Activated CD8-positive, alpha-beta memory T cell treated with anti-CD3 and anti-CD28 coated beads for 24 hours (primary cell): Measurements from ENCODE around the gene OVCH1.

Experiments used
- DNase-seq: peaks from one replicate; pipeline ENCODE4 v3.0.0-alpha.2; 2020

OVCH1 gene

DNA sequence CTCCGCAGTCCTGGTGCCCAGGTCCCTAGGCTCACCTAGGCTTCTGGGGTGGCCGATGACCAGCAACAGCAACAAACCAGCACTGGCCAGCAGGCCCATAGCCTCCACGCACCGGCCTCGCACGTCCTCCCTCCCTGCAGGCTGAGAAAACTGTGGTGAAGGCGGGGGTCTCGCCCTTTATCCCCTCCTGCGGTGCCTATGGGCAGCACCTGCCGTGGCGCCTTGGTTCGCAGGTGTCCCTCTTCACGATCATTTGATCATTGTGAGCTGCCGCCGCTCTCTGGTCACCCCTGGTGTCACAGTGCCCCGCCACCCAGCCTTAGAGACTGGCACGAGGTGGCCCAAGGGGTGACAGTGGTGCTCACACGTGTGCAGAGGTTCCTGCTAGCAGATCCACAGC is at the start of gene OVCH1:
OVCH1 (minus strand) TSS at position 99 of the 400 bp plus-strand sequence; CDS start at position 99, 0 bp downstream.
- no peak for DNase-seq

DNA sequence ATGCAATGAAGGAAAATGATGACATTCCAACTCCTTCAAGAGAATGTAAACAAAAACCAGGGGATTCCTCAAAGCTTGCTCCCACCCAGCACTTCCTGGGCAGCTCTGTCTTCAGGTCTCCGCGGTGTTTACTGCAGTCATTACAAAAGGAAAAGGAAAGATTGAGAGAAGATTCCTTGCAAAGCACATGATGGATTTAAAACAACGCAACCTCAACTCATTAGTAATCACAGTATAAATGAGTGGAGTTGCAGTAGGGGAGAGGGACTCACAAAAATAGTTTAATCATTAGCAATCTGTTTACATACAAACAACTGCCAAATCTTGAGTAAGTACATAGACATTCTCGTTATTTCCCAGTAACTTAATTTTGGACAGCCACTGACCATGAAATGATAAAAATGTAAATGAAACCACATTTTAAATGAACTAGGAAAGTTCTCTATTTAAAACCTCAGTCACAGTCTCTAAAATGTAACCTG is 49.7 kb upstream of the OVCH1 start:
- DNase-seq, result no peak

- no peak for DNase-seq
Observed at GRCh38 chr12:29546000-29546399, 48.5 kb upstream of the OVCH1 start.

GRCh38 chr12:29545102-29545467 is 47.6 kb upstream of the OVCH1 start:
- no peak for DNase-seq

- no peak for DNase-seq
Observed at GRCh38 chr12:29544428-29545101, 47.1 kb upstream of the OVCH1 start.

- DNase-seq, result no peak
Observed at GRCh38 chr12:29543036-29543435, 45.5 kb upstream of the OVCH1 start.

DNA sequence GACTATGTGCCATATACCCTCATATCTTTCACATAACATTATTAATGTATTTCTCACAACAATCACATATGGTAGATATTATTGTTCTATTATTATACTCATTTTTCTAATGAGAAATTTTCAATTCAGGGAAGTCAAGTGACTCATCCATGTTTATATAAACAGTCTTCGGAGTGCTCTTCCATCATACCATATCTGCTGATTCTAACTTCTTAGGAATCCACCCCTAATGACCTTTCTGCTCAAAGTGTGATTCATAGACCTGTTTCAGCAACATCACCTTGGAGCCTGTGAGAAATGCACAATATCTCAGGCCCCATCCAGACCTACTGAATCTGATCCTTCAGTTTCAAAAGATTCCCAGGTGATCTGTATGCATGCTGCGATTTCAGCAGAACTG is 39.8 kb upstream of the OVCH1 start:
- DNase-seq, result no peak

GRCh38 chr12:29534935-29535334 is 37.4 kb upstream of the OVCH1 start:
- DNase-seq, result no peak

GRCh38 chr12:29533815-29534489 is 36.5 kb upstream of the OVCH1 start:
- no peak for DNase-seq

GRCh38 chr12:29531471-29531870 is 34.0 kb upstream of the OVCH1 start:
- no peak for DNase-seq

- DNase-seq, result no peak
Observed at GRCh38 chr12:29530436-29530835, 33.0 kb upstream of the OVCH1 start.

DNA sequence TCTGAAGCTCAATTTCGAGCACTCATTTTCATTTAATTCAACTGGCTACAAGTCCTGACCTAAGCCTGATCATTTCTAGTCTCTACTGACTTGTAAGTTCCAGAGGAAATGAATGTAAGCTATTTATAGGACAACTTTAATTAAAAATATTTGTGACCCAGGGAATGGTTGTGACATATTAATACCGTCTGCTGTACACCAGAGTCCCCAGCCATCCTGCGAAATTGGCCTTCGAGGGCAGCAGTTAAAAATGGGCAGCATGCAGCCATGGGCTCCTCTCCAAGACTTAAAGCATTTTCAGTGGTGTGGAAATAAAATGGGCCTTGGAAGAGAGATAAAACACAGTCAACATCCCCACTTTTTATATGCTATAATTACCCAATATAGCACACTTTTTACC is 30.7 kb upstream of the OVCH1 start:
- no peak for DNase-seq

- DNase-seq, result no peak
Observed at GRCh38 chr12:29521951-29522350, 24.5 kb upstream of the OVCH1 start.

DNA sequence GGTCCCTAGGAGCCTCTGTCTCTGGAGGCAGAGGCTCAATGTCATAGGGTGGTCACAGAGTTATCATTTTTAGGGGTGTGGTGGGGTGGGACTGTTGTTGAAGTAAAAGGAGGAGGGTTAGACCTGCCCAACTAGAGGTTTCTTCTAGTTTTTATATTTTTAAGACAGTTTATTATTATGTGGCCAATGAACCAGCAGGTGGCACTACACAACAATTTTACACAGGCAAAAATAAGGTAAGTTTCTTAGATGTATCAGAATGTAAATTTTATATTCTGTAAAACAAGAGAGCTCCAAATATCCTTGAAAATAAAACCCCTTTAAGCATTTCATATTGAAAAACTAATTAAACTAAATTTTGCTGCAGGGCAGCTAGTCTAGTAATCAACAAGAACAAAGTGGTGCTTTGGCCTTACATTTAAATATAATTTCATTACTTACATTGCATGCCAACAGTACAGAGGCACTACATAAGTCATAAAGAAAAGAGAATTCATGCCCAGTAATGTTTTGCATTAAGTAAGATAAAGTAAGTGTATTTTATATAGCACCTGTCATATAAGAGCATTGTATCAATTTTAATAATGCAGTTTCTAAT is 22.2 kb upstream of the OVCH1 start:
- DNase-seq, result no peak

- no peak for DNase-seq
Observed at GRCh38 chr12:29518407-29518806, 20.9 kb upstream of the OVCH1 start.

GRCh38 chr12:29517264-29517663 is 19.8 kb upstream of the OVCH1 start:
- DNase-seq, result no peak

DNA sequence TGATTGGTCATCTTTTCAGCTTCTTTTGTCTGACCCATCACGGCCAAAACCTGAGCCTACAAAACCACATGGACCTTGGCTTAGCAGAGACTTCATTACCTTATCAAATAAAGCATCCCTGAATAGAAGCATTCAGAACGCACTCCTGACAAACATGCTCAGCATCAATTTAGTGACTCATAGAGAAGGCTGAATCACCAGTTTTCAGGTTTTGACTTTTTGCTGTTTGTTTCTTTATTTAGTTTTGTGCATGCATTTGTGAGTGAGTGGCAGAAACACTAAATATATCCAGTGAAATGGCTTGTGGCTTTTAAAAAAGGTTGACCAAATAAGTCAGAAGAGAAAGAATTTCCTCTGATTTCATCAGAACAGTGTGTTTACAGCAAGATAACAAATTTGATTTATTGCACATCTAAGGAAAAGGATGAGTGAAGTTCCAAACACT is 19.0 kb upstream of the OVCH1 start:
- no peak for DNase-seq

DNA sequence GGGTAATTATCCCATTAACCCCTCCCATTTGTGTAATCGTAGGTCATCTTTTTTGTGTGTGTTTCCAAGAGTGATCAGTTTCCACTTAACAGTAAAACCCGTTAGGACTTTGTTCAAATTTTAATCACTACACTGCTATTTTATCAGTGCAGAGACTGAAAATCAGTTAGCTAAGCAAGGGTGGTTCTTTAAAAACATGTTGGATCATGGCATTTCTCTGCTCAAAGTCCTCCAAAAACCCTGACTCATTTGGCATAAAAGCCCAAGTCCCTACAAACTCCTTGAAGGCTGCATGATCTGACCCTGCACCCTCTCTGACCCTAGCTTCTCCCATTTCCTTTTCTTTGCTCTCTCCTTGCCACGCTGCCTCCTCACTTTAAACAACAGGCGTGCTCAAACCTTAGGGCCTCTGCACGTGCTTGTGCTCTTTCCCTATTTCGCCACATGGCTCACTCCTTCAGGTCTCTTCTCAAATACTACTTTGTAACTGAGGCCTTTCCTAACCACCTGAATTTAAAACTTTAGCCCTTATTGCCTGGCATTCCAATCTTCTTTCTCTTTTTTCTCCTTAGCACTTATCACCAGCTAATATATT is 13.2 kb upstream of the OVCH1 start:
- DNase-seq, result no peak

GRCh38 chr12:29509503-29509902 is 12.0 kb upstream of the OVCH1 start:
- no peak for DNase-seq

DNA sequence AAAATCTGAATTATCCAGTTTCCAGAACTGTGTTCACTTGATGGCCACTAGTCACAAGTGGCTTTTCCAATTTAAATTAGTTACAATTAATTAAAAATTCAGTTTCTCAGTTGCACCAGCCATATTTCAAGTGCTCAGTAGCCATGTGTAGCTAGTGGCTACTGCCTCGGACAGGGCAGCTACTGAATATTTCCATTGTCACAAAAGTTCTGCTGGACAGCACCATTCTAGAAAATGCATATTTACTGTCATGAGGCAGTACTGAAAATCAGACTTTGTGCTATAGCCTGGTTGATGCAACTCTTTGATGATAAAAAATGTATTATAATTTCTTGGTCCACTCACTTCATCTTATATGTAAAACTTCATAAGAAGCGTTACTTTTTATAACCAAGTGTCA is 11.5 kb upstream of the OVCH1 start:
- no peak for DNase-seq

DNA sequence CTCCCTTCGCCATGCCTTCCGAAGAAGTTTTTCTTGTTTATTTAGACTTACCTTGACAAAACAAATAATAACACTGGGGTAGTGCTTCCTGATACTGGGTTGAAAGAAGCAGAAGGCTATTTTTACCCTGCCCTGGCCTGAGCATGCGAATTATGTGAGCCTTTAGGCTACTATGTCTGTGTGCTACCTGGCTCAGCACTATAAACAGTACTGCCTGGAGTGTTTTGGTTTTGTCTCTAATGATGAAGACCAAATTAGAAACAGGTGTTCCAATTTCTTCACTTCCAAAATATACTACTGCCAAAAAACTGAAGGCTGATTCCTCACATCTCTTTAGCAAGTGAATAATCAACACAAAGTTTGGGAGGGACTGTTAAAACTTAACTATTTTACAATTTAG is 7.6 kb upstream of the OVCH1 start:
- DNase-seq, result no peak

DNA sequence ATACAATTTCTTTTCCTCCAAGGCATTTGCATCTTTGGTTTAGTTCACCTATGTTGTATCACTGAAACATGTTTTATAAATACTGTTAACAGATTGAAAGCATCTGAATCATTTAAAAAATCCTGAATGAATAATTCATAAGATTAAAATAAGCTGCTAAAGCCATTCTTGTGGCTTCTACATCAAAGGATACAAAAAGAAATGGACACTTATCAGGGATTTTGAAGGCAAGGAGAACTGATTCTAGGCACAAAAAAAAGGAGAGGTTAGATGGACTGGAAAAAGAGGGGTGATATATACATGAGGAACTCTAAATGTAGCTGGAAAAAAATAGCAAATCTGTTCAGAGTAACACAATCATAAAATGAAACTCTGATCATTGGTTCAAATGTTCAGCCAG is 5.8 kb upstream of the OVCH1 start:
- DNase-seq, result no peak

DNA sequence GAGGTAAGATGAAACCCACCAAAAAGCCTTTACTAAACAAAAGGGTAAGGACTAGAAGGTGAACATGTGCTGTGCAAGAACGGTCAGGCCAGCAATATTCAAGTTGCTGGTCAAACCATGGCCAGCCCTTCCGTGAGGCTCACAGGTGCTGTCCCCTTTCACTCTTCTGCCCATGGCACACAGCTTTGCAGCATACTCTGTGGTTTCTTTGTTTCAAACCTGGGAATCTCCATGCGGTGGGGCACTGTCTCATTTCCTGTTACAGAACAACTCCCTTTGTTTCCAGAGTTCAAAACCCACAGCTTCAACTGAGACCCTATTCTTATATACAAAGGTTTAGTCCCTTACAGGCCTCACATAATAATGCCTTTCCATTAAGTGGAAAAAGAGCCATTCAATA is 1.7 kb upstream of the OVCH1 start:
- no peak for DNase-seq

DNA sequence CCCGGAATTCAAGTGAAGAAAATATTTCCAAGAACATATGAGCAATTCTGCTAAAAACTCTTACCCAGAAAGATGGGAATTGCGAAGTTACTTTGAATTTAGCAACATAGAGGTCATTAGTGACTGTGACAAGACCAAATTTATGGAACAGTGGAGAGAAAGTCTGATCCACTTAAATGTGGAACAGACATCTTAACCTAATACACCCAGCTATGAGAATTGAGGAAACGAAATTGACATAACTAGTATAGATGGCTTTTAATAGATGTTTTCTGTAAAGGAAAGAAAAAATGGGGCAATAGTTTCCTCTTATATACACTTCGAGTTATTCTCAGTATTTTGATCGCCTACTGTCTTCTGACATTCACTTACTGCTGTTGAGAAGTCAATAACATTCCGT is 4.6 kb downstream of the OVCH1 start:
- DNase-seq, result no peak
